GM12878 (cell line): Measurements from ENCODE around the gene ARMC6. TPM values are rescaled to one million over a fixed set of nuclear protein-coding genes. Genes with fewer than 3 reads are reported as not detected.
A peak's percentile ranks its signal among the peaks of the same experiment; 100 is the strongest.

ENCODE experiments used
- ATAC-seq: fragments of 200-7000 bp; cut with Tn5 transposase; 3 replicates; pipeline ENCODE4 v1.9.1; 2020; ENCODE audit warnings: mild to moderate bottlenecking, moderate library complexity
- BruUV-seq: library from RNA; stranded (reverse); fragments of 400-500 nt; replicated peaks from 2 replicates; lab custom pipeline; 2021; lab: Mats Ljungman, UMichigan
- CTCF ChIA-PET: fragments of 300-600 bp; sonication (Branson Sonifier 250); formaldehyde crosslinking; extraction: SDS; loops from one replicate; lab custom pipeline; 2021; ENCODE audit warnings: inconsistent platforms; lab: Yijun Ruan, JAX
- POLR2A ChIA-PET: fragments of 350-600 bp; formaldehyde crosslinking; extraction: SDS; loops from one replicate; lab custom pipeline; 2021; ENCODE audit warnings: inconsistent platforms; lab: Charles Lee
- RAD21 ChIA-PET: fragments of 300-600 bp; sonication (Branson Sonifier 250); formaldehyde crosslinking; loops from one replicate; lab custom pipeline; 2023; ENCODE audit warnings: antibody characterized with exemption; ENCODE audit not compliant: unreplicated experiment; lab: Charles Lee
- SMC1A ChIA-PET: fragments of 300-600 bp; sonication (Branson Sonifier 250); formaldehyde crosslinking; loops from one replicate; lab custom pipeline; 2023; ENCODE audit not compliant: unreplicated experiment, uncharacterized antibody; lab: Charles Lee
- DNase-seq: peaks from one replicate; pipeline ENCODE4 v3.0.0-alpha.2; 2011; ENCODE audit warnings: low read depth, low spot score
- FAIRE-seq: peaks from 3 replicates; lab custom pipeline; 2011; peaks lifted over from hg19 to GRCh38; lab: Jason Lieb, UNC
- H2AFZ ChIP-seq: 2 replicates; pipeline ENCODE4 v1.6.0; 2011; ENCODE audit warnings: low read depth, low read length, control low read depth; ENCODE audit not compliant: control insufficient read depth
- H3K27ac ChIP-seq: 2 replicates; pipeline ENCODE4 v1.5.1; 2011; ENCODE audit warnings: control low read depth; ENCODE audit not compliant: control insufficient read depth, insufficient read depth
- H3K27me3 ChIP-seq, 2 experiments: replicated peaks in 1 of 2; 2 replicates each; pipeline versions ENCODE4 v1.6.0 to v1.6.1; 2011; ENCODE audit warnings: low read length in 1 of 2; ENCODE audit not compliant: control insufficient read depth in 2 of 2, insufficient read depth in 2 of 2
- H3K36me3 ChIP-seq, 2 experiments: 2 replicates each; pipeline ENCODE4 v1.5.1; 2011; ENCODE audit warnings: low read length in 1 of 2; ENCODE audit not compliant: control insufficient read depth in 2 of 2, insufficient read depth in 2 of 2
- H3K4me1 ChIP-seq: 2 replicates; pipeline ENCODE4 v1.6.1; 2011; ENCODE audit warnings: mild to moderate bottlenecking, low read length, moderate library complexity, mixed read lengths; ENCODE audit not compliant: control insufficient read depth, insufficient read depth
- H3K4me2 ChIP-seq: 2 replicates; pipeline ENCODE4 v1.6.0; 2011; ENCODE audit warnings: control low read depth; ENCODE audit not compliant: control insufficient read depth, insufficient read depth
- H3K4me3 ChIP-seq: fragments of 200-600 bp; sonication (generic); 2 replicates; pipeline ENCODE4 v1.5.1; 2016
- H3K79me2 ChIP-seq: 2 replicates; pipeline ENCODE4 v1.6.0; 2011; ENCODE audit warnings: low read length; ENCODE audit not compliant: control insufficient read depth, insufficient read depth
- H3K9ac ChIP-seq: 2 replicates; pipeline ENCODE4 v1.8.0; 2011; ENCODE audit warnings: low read length, control low read depth, mixed read lengths; ENCODE audit not compliant: control insufficient read depth, insufficient read depth
- H3K9me3 ChIP-seq: replicated peaks from 3 replicates; pipeline ENCODE4 v1.5.1; 2011; ENCODE audit warnings: mild to moderate bottlenecking, low read length; ENCODE audit not compliant: control insufficient read depth, insufficient read depth
- H4K20me1 ChIP-seq: 2 replicates; pipeline ENCODE4 v1.6.0; 2011; ENCODE audit not compliant: control insufficient read depth, insufficient read depth
- CBX5 ChIP-seq: sonication (generic); IDR thresholded peaks from 2 replicates; pipeline ENCODE4 v1.6.1; 2016; ENCODE audit warnings: low read depth, moderate library complexity, mild to moderate bottlenecking, inconsistent platforms
- CREM ChIP-seq: IDR thresholded peaks from 2 replicates; pipeline ENCODE4 v1.6.1; 2014; ENCODE audit warnings: antibody characterized with exemption, low read depth
- MTA3 ChIP-seq: IDR thresholded peaks from 2 replicates; pipeline ENCODE4 v1.6.1; 2012; ENCODE audit warnings: low read length, inconsistent platforms, borderline replicate concordance
- NFIC ChIP-seq: IDR thresholded peaks from 2 replicates; pipeline ENCODE4 v1.6.1; 2012; ENCODE audit warnings: low read depth, mild to moderate bottlenecking, inconsistent platforms, low read length, moderate library complexity
- RFX5 ChIP-seq: IDR thresholded peaks from 2 replicates; pipeline ENCODE4 v1.6.1; 2011; ENCODE audit warnings: low read depth, low read length, improper control_type of control experiment
- SMAD1 ChIP-seq: fragments of 450-650 bp; IDR thresholded peaks from 2 replicates; pipeline ENCODE4 v1.6.1; 2018; ENCODE audit warnings: mild to moderate bottlenecking, low read depth; ENCODE audit not compliant: partially characterized antibody
- SPI1 ChIP-seq: IDR thresholded peaks from 2 replicates; pipeline ENCODE4 v1.6.1; 2011; ENCODE audit warnings: low read depth, mild to moderate bottlenecking, low read length, moderate library complexity, borderline replicate concordance; ENCODE audit not compliant: insufficient read depth
- WGBS: methylation state at CpG from one replicate; pipeline ENCODE4 v1.1.6; 2016; ENCODE audit warnings: low lambda C conversion rate; ENCODE audit not compliant: insufficient replicate concordance, insufficient coverage; ENCODE audit errors: missing lambda C conversion rate; 5-methylcytosine and 5-hydroxymethylcytosine counted together
- in situ Hi-C: fragments of 300-500 bp; cut with MboI; formaldehyde crosslinking; loops from 9 replicates; pipeline ENCODE4 v1.14.3; 2018; ENCODE audit warnings: mixed read lengths
- intact Hi-C: fragments of 100-400 bp; cut with micrococcal nuclease; formaldehyde crosslinking; loops from one replicate; pipeline ENCODE4 v1.14.2; 2022; ENCODE audit not compliant: unreplicated experiment
- polyA plus RNA-seq, 11 experiments: library from polyadenylated mRNA; depleted of rRNA in 4 of 11; unstranded in 6 of 11; stranded (reverse) in 5 of 11; fragments of >200 nt; fragmentation: Nextera tagmentation in 4 of 11; fragmentation: Illumina TruSeq in 1 of 11; extraction: Ambion mirVana in 4 of 11; extraction: Trizol in 1 of 11; gene quantifications; 1 replicate in 1 of 11; 2 replicates in 10 of 11; pipeline versions ENCODE4 v1.2.1 to v1.2.3, GENCODE V29; 2011 to 2016; ENCODE audit warnings: inconsistent platforms in 2 of 11, missing spikeins in 2 of 11, low read depth in 1 of 11
- total RNA-seq, 4 experiments: library from RNA; depleted of rRNA in 3 of 4; stranded (reverse); fragments of >200 nt in 3 of 4; fragmentation: Illumina TruSeq in 1 of 4; extraction: Trizol in 1 of 4; gene quantifications; 2 replicates each; pipeline versions ENCODE4 v1.2.1 to v1.2.3, GENCODE V29; 2013 to 2021
- TF ChIP-seq, protein P1 (sequence below): fragments of 450-650 bp; IDR thresholded peaks from 2 replicates; pipeline ENCODE4 v1.6.1; 2016; ENCODE audit warnings: mild to moderate bottlenecking

ARMC6 gene
- total and polyA plus RNA-seq, 10 of the 15 experiments (the other 5 are each of a cell fraction or from before 2014, with no cell fraction given): 1.1 to 64.4 (median 41.6) TPM

DNA sequence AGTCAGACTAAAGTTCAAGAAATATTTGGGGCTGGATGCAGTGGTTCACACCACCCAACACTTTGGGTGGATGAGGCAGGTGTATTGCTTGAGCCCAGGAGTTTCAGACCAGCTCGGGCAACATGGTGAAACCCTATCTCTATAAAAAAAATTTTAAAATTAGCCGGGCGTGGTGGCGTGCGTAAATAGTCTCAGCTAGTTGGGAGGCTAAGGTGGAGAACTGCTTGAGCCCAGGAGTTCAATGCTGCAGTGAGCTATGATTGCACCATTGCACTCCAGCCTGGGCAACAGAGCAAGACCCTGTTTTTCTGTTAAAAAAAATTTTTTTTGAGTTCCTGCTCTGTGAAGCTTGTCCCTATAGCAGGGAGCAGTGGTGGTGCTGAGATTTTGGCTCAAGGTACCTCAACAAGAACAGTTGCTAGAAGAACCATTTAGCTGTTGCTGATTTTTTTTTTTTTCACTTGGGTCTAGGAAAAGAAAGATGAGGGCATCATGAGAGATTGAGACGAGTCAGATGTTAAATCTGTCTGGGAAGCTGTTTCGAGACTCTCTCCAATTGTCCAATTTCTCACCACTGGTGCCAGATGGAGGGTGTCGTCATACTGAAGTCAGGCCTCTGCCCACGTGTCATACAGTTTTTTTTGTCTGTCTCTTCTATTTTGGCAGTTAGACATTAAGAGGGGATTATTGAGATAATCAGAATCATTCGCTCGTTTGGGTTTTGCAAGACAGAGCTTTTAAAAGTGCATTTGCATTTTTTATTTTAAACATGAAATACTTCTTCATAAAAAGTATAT is 34.1 kb downstream of the ARMC6 start:
- peaks cover 23% of the 10 kb centered on the region for H3K4me1 ChIP-seq
- CTCF ChIA-PET: interaction anchor here (0.8 to 2.1 kb wide), 7 partner anchors 8 to 106 kb away, joined by 3 to 9 read pairs (median 5); no protein-coding TSS in a partner anchor
- no peak for ATAC-seq

More for the DNA sequence above, 34.1 kb downstream of the ARMC6 start:
- peak overlapping the region; percentile 40 for H3K4me2 ChIP-seq
- DNase-seq: no peak
- in situ Hi-C loops: no loop called here
- ChIA-PET POLR2A (interaction anchor here (0.6 to 0.7 kb wide), 3 partner anchors 41 to 217 kb away, joined by 3 to 4 read pairs (median 3); no protein-coding TSS in a partner anchor), SMC1A (interaction anchor here (0.8 to 1.1 kb wide), 3 partner anchors 10 to 107 kb away, joined by 3 to 4 read pairs (median 3); no protein-coding TSS in a partner anchor)
- no TSS peak for BruUV-seq
- peaks cover 28% of the 10 kb centered on the region for H3K79me2 ChIP-seq
- H2AFZ ChIP-seq: no peak overlapping the region; the same call in 1 of the 2 replicates
- TF ChIP-seq, protein P1, sequence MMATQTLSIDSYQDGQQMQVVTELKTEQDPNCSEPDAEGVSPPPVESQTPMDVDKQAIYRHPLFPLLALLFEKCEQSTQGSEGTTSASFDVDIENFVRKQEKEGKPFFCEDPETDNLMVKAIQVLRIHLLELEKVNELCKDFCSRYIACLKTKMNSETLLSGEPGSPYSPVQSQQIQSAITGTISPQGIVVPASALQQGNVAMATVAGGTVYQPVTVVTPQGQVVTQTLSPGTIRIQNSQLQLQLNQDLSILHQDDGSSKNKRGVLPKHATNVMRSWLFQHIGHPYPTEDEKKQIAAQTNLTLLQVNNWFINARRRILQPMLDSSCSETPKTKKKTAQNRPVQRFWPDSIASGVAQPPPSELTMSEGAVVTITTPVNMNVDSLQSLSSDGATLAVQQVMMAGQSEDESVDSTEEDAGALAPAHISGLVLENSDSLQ: no peak
- TF ChIP-seq CREM (no peak), MTA3 (no peak), SPI1 (no peak), SMAD1 (no peak), NFIC (no peak), RFX5 (no peak), CBX5 (no peak)
- TF ChIP-seq, all 136 proteins: peak for 0
- H3K36me3 ChIP-seq: peaks cover 0 to 1% of the 10 kb centered on the region in 2 experiments; a peak in 1 of 4 replicates
- 0 out of 2 replicates have a peak overlapping the region, but pooled peaks have one; percentile 23 for H3K9ac ChIP-seq
- H3K27me3 ChIP-seq: no peaks in the 10 kb centered on the region
- no peaks in the 10 kb centered on the region for H3K9me3 ChIP-seq
- no peak for FAIRE-seq
- H3K4me3 ChIP-seq: peak overlapping the region; percentile 39; the same call in 1 of the 2 replicates
- peak overlapping the region; percentile 9; the same call in 1 of the 2 replicates for H3K27ac ChIP-seq
- no peaks in the 10 kb centered on the region for H4K20me1 ChIP-seq
- RAD21 ChIA-PET: interaction anchor here (0.6 to 1.0 kb wide), 2 partner anchors 107 to 124 kb away, joined by 3 to 4 read pairs; no protein-coding TSS in a partner anchor
- intact Hi-C loops: no loop called here
- 13% methylated on average over 11 of the region's 11 CpGs for WGBS
